ENCODE measurements around the gene RNF40.

DNA sequence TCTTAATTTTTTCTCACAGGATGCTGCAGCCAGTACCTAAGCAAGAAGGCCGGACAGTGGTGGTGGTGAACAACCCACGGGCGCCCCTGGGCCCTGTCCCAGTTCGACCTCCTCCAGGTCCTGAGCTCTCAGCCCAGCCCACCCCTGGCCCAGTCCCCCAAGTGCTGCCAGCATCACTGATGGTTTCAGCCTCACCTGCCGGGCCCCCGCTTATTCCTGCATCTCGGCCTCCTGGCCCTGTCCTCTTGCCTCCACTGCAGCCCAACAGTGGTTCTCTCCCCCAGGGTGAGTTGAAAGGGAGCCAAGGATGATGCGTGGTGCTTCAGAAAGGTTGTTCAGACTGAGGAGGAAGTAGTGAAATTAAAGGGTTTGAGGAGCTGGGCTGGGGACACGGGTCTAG is 41.4 kb upstream of the RNF40 start:
- TF ChIP-seq TAF1 (IDR thresholded peaks at IDR 0.05; ENCODE audit: low read depth) (no peak), EZH2 (IDR thresholded peaks at IDR 0.05; ENCODE audit: borderline replicate concordance, insufficient read depth, low read length, poor library complexity, severe bottlenecking) (no peak), POLR2AphosphoS5 (IDR thresholded peaks at IDR 0.05) (no peak), RAD21 (conservative IDR thresholded peaks at IDR 0.05) (no peak)
- TF ChIP-seq, protein P1, sequence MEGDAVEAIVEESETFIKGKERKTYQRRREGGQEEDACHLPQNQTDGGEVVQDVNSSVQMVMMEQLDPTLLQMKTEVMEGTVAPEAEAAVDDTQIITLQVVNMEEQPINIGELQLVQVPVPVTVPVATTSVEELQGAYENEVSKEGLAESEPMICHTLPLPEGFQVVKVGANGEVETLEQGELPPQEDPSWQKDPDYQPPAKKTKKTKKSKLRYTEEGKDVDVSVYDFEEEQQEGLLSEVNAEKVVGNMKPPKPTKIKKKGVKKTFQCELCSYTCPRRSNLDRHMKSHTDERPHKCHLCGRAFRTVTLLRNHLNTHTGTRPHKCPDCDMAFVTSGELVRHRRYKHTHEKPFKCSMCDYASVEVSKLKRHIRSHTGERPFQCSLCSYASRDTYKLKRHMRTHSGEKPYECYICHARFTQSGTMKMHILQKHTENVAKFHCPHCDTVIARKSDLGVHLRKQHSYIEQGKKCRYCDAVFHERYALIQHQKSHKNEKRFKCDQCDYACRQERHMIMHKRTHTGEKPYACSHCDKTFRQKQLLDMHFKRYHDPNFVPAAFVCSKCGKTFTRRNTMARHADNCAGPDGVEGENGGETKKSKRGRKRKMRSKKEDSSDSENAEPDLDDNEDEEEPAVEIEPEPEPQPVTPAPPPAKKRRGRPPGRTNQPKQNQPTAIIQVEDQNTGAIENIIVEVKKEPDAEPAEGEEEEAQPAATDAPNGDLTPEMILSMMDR (IDR thresholded peaks at IDR 0.05; ENCODE audit: poor library complexity, severe bottlenecking) = no peak
